ENCODE measurements around the gene MRPL54. TPM values are rescaled to one million over a fixed set of nuclear protein-coding genes. Genes with fewer than 3 reads are reported as not detected.

The MRPL54 gene
- total and polyA plus RNA-seq, 2 experiments from 2014 or later, result 57.9 to 73.0 TPM

- Histone ChIP-seq H3K36me3 (ENCODE audit: low read depth) (0 out of 2 replicates have a peak, but pooled peaks cover under 1% of the 10 kb centered on the region), H3K27ac (no peak overlapping the region), H3F3A (ENCODE audit: insufficient read depth) (no peaks in the 10 kb centered on the region), H3K4me2 (ENCODE audit: unreplicated experiment) (no peak overlapping the region), H2AFZ (no peak overlapping the region), H3K9ac (no peak overlapping the region), H4K20me1 (ENCODE audit: insufficient read depth) (no peaks in the 10 kb centered on the region), H3K4me3 (no peak overlapping the region), H3K79me2 (ENCODE audit: insufficient read depth) (no peaks in the 10 kb centered on the region), H3K4me1 (ENCODE audit: insufficient read depth) (no peaks in the 10 kb centered on the region), H3K9me3 (ENCODE audit: low read depth) (no peaks in the 10 kb centered on the region), H3K27me3 (replicated peaks; ENCODE audit: insufficient read depth) (no peaks in the 10 kb centered on the region), H3K9me2 (ENCODE audit: insufficient read depth) (no peaks in the 10 kb centered on the region)
- no peak for DNase-seq
- in situ Hi-C loops (cut with MboI), result no loop called here
- TF ChIP-seq EZH2phosphoT487 (IDR thresholded peaks at IDR 0.05; ENCODE audit: insufficient read depth, low read depth) (no peak), EZH2 (IDR thresholded peaks at IDR 0.05; ENCODE audit: insufficient read depth, poor library complexity, severe bottlenecking) (no peak)
- 39 to 52% methylated on average over 8 of the region's 8 CpGs for WGBS, 2 experiments (ENCODE audit: low coverage in 1 of 2, low lambda C conversion rate in 2 of 2, missing lambda C conversion rate in 2 of 2)
These were observed 17.0 kb upstream of the MRPL54 start for GRCh38 chr19:3745363-3746045.

GRCh38 chr19:3746371-3747056 is 16.0 kb upstream of the MRPL54 start:
- no peak for TF ChIP-seq EZH2phosphoT487 (IDR thresholded peaks at IDR 0.05; ENCODE audit: insufficient read depth, low read depth)
- TF ChIP-seq EZH2 (IDR thresholded peaks at IDR 0.05; ENCODE audit: insufficient read depth, poor library complexity, severe bottlenecking), result no peak
- Histone ChIP-seq H3K9ac (no peak overlapping the region), H3F3A (ENCODE audit: insufficient read depth) (no peaks in the 10 kb centered on the region), H3K4me3 (no peak overlapping the region), H4K20me1 (ENCODE audit: insufficient read depth) (no peaks in the 10 kb centered on the region), H3K27ac (no peak overlapping the region), H3K79me2 (ENCODE audit: insufficient read depth) (no peaks in the 10 kb centered on the region), H2AFZ (no peak overlapping the region), H3K4me1 (ENCODE audit: insufficient read depth) (no peaks in the 10 kb centered on the region), H3K36me3 (ENCODE audit: low read depth) (0 out of 2 replicates have a peak, but pooled peaks cover 4% of the 10 kb centered on the region), H3K9me3 (ENCODE audit: low read depth) (no peaks in the 10 kb centered on the region), H3K9me2 (ENCODE audit: insufficient read depth) (no peaks in the 10 kb centered on the region), H3K27me3 (replicated peaks; ENCODE audit: insufficient read depth) (no peaks in the 10 kb centered on the region), H3K4me2 (ENCODE audit: unreplicated experiment) (no peak overlapping the region)
- in situ Hi-C loops (cut with MboI), result no loop called here
- WGBS, 2 experiments (ENCODE audit: low coverage in 1 of 2, low lambda C conversion rate in 2 of 2, missing lambda C conversion rate in 2 of 2), result 55 to 59% methylated on average over 30 to 31 of the region's 31 CpGs
- DNase-seq, result no peak

DNA sequence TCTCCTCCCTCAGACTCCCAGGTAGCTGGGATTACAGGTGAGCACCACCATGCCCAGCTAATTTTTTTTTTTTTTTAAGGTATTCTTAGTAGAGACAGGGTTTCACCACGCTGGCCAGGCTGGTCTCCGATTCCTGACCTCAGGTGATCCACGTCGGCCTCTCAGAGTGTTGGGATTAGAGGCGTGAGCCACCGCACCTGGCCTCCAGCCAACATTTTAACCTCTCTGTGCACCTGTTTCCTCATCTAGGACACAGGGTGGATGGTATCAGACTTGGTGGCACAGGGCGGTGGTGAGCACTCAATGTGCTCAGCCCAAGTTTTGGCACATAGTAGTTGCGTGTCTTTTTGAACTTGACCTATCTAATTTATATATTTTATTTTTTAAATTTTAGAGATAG is 13.5 kb upstream of the MRPL54 start:
- Histone ChIP-seq H3K27me3 (replicated peaks; ENCODE audit: insufficient read depth) (no peaks in the 10 kb centered on the region), H3K9ac (no peak overlapping the region), H3K4me3 (no peak overlapping the region), H2AFZ (no peak overlapping the region), H3K4me1 (ENCODE audit: insufficient read depth) (no peaks in the 10 kb centered on the region), H4K20me1 (ENCODE audit: insufficient read depth) (no peaks in the 10 kb centered on the region), H3K9me2 (ENCODE audit: insufficient read depth) (no peaks in the 10 kb centered on the region), H3K36me3 (ENCODE audit: low read depth) (0 out of 2 replicates have a peak, but pooled peaks cover 4% of the 10 kb centered on the region), H3K4me2 (ENCODE audit: unreplicated experiment) (no peak overlapping the region), H3F3A (ENCODE audit: insufficient read depth) (no peaks in the 10 kb centered on the region), H3K9me3 (ENCODE audit: low read depth) (no peaks in the 10 kb centered on the region), H3K27ac (no peak overlapping the region), H3K79me2 (ENCODE audit: insufficient read depth) (no peaks in the 10 kb centered on the region)
- in situ Hi-C loops (cut with MboI), result no loop called here
- no peak for DNase-seq
- TF ChIP-seq EZH2 (IDR thresholded peaks at IDR 0.05; ENCODE audit: insufficient read depth, poor library complexity, severe bottlenecking), result no peak
- no peak for TF ChIP-seq EZH2phosphoT487 (IDR thresholded peaks at IDR 0.05; ENCODE audit: insufficient read depth, low read depth)
- 71 to 76% methylated on average over 8 of the region's 8 CpGs for WGBS, 2 experiments (ENCODE audit: low coverage in 1 of 2, low lambda C conversion rate in 2 of 2, missing lambda C conversion rate in 2 of 2)

DNA sequence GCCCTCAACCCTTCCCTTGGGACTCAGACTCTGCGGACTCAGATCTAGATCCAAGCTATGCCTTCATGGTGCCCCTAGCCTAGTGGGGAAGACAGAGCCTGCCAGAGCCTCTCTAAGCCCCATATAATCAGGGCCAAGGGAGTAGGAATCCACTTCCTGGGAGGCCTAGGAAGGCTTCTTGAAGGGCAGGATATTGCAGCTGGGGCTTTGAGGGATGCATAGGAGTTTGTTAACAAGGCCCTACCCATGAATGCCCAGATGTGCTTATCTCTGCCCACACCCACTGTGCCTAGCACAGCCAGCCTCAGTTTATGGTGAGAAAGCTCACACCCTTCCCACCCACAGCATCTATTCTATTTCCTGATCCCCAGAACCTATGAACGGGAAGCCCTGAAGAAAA is 12.3 kb upstream of the MRPL54 start:
- Histone ChIP-seq H3K79me2 (ENCODE audit: insufficient read depth) (no peaks in the 10 kb centered on the region; the same call in 1 of the 2 replicates), H3K27me3 (replicated peaks; ENCODE audit: insufficient read depth) (no peaks in the 10 kb centered on the region), H3K9me3 (ENCODE audit: low read depth) (no peaks in the 10 kb centered on the region), H3K36me3 (ENCODE audit: low read depth) (0 out of 2 replicates have a peak, but pooled peaks cover 4% of the 10 kb centered on the region), H2AFZ (no peak overlapping the region), H3F3A (ENCODE audit: insufficient read depth) (no peaks in the 10 kb centered on the region), H3K4me3 (no peak overlapping the region), H3K27ac (no peak overlapping the region), H3K4me1 (ENCODE audit: insufficient read depth) (no peaks in the 10 kb centered on the region), H3K4me2 (ENCODE audit: unreplicated experiment) (no peak overlapping the region), H3K9ac (no peak overlapping the region), H3K9me2 (ENCODE audit: insufficient read depth) (no peaks in the 10 kb centered on the region), H4K20me1 (ENCODE audit: insufficient read depth) (no peaks in the 10 kb centered on the region)
- no peak for DNase-seq
- TF ChIP-seq EZH2phosphoT487 (IDR thresholded peaks at IDR 0.05; ENCODE audit: insufficient read depth, low read depth), result no peak
- no peak for TF ChIP-seq EZH2 (IDR thresholded peaks at IDR 0.05; ENCODE audit: insufficient read depth, poor library complexity, severe bottlenecking)
- WGBS, 2 experiments (ENCODE audit: low coverage in 1 of 2, low lambda C conversion rate in 2 of 2, missing lambda C conversion rate in 2 of 2), result 92 to 100% methylated on average over 2 of the region's 2 CpGs
- in situ Hi-C loops (cut with MboI), result no loop called here
